H1 (cell line): ENCODE results near the gene DCAF17. TPM values are rescaled to one million over a fixed set of nuclear protein-coding genes. Genes with fewer than 3 reads are reported as not detected.

Experiments
- CTCF ChIA-PET: fragments of 300-600 bp; sonication (Branson Sonifier 250); formaldehyde crosslinking; loops from one replicate; lab custom pipeline; 2021; ENCODE audit not compliant: partially characterized antibody; lab: Charles Lee
- POLR2A ChIA-PET: fragments of 300-600 bp; sonication (Branson Sonifier 250); formaldehyde crosslinking; loops from one replicate; lab custom pipeline; 2021; ENCODE audit warnings: inconsistent platforms; ENCODE audit not compliant: partially characterized antibody; lab: Charles Lee
- DNase-seq, 2 experiments: peaks; one replicate each; pipeline versions ENCODE4 v3.0.0 to v3.0.0-alpha.2; 2010 to 2022; ENCODE audit warnings: low spot score in 2 of 2, low read depth in 1 of 2, mixed read lengths in 1 of 2
- FAIRE-seq: peaks from 2 replicates; lab custom pipeline; 2011; peaks lifted over from hg19 to GRCh38; lab: Jason Lieb, UNC
- H2AFZ ChIP-seq: 2 replicates; pipeline ENCODE4 v1.8.1; 2012; ENCODE audit warnings: low read length, inconsistent platforms
- H2AK5ac ChIP-seq: 2 replicates; pipeline ENCODE4 v1.6.1; 2013; ENCODE audit warnings: low read depth, low read length
- H2BK120ac ChIP-seq: replicated peaks from 2 replicates; pipeline ENCODE3; 2013; ENCODE audit warnings: low read depth, low read length, inconsistent platforms
- H2BK12ac ChIP-seq: 2 replicates; pipeline ENCODE4 v1.6.1; 2013; ENCODE audit warnings: low read depth, low read length
- H2BK15ac ChIP-seq: 2 replicates; pipeline ENCODE4 v1.6.1; 2013; ENCODE audit warnings: low read length
- H2BK20ac ChIP-seq: 2 replicates; pipeline ENCODE4 v1.6.1; 2013; ENCODE audit warnings: low read length
- H2BK5ac ChIP-seq: 2 replicates; pipeline ENCODE4 v1.6.1; 2013; ENCODE audit warnings: low read depth, low read length
- H3K14ac ChIP-seq: 2 replicates; pipeline ENCODE4 v1.6.1; 2013; ENCODE audit warnings: inconsistent platforms; ENCODE audit not compliant: insufficient read length
- H3K18ac ChIP-seq: 2 replicates; pipeline ENCODE4 v1.6.1; 2013; ENCODE audit warnings: low read length; ENCODE audit errors: extremely low read depth
- H3K23ac ChIP-seq: 2 replicates; pipeline ENCODE4 v1.6.1; 2013; ENCODE audit warnings: inconsistent platforms; ENCODE audit not compliant: insufficient read length
- H3K23me2 ChIP-seq: 2 replicates; pipeline ENCODE4 v1.6.1; 2013; ENCODE audit warnings: low read depth, low read length
- H3K27ac ChIP-seq: 2 replicates; pipeline ENCODE4 v1.6.1; 2011; ENCODE audit warnings: low read depth, low read length, inconsistent platforms
- H3K27me3 ChIP-seq, 4 experiments: replicated peaks in 1 of 4; 1 replicate in 1 of 4; 2 replicates in 3 of 4; pipeline versions ENCODE4 v1.6.1 to v1.8.1; 2011 to 2013; ENCODE audit warnings: low read length in 3 of 4, mild to moderate bottlenecking in 3 of 4, inconsistent platforms in 2 of 4, mixed read lengths in 2 of 4, moderate library complexity in 1 of 4; ENCODE audit not compliant: control insufficient read depth in 3 of 4, insufficient read depth in 3 of 4; ENCODE audit errors: extremely low read depth in 1 of 4
- H3K36me3 ChIP-seq, 4 experiments: 2 replicates each; pipeline versions ENCODE4 v1.6.1 to v1.8.1; 2011 to 2013; ENCODE audit warnings: mild to moderate bottlenecking in 4 of 4, low read length in 3 of 4, moderate library complexity in 2 of 4, control low read depth in 1 of 4, inconsistent platforms in 1 of 4; ENCODE audit not compliant: insufficient read depth in 4 of 4, control insufficient read depth in 2 of 4
- H3K4ac ChIP-seq: replicated peaks from 2 replicates; pipeline ENCODE3; 2013; ENCODE audit warnings: low read length, low read depth, mixed read lengths, inconsistent platforms; ENCODE audit not compliant: insufficient read length
- H3K4me1 ChIP-seq, 4 experiments: replicated peaks in 1 of 4; 1 replicate in 1 of 4; 2 replicates in 3 of 4; pipeline versions ENCODE4 v1.6.1 to v1.8.1; 2011 to 2013; ENCODE audit warnings: low read length in 3 of 4, inconsistent platforms in 2 of 4, mixed read lengths in 1 of 4; ENCODE audit not compliant: insufficient read depth in 4 of 4, control insufficient read depth in 3 of 4
- H3K4me2 ChIP-seq, 2 experiments: 2 replicates each; pipeline versions ENCODE4 v1.6.1 to v1.8.1; 2011 to 2013; ENCODE audit warnings: low read depth in 2 of 2, low read length in 2 of 2, control low read depth in 1 of 2, inconsistent platforms in 1 of 2, mild to moderate bottlenecking in 1 of 2; ENCODE audit not compliant: insufficient read depth in 1 of 2
- H3K4me3 ChIP-seq, 4 experiments: fragments of 200-600, 300-600 bp in 1 of 4; sonication (generic), shearing (Covaris generic), sonication (Bioruptor Twin) in 1 of 4; 2 replicates each; pipeline versions ENCODE4 v1.5.1 to v1.8.1; 2011 to 2016; ENCODE audit warnings: low read length in 4 of 4, low read depth in 3 of 4, control low read depth in 2 of 4, inconsistent platforms in 2 of 4, mild to moderate bottlenecking in 2 of 4, mixed read lengths in 1 of 4, moderate library complexity in 1 of 4; ENCODE audit not compliant: insufficient read depth in 2 of 4; ENCODE audit errors: extremely low read depth in 1 of 4
- H3K56ac ChIP-seq: replicated peaks from 2 replicates; pipeline ENCODE3; 2013; ENCODE audit warnings: low read depth, mild to moderate bottlenecking, mixed read lengths, low read length, inconsistent platforms; ENCODE audit not compliant: insufficient read length
- H3K79me1 ChIP-seq: 2 replicates; pipeline ENCODE4 v1.6.1; 2013; ENCODE audit warnings: low read depth, low read length, control low read depth
- H3K79me2 ChIP-seq, 2 experiments: 2 replicates each; pipeline versions ENCODE4 v1.6.1 to v1.8.1; 2012 to 2013; ENCODE audit warnings: low read length in 2 of 2, mild to moderate bottlenecking in 2 of 2, inconsistent platforms in 1 of 2; ENCODE audit not compliant: insufficient read depth in 2 of 2, control insufficient read depth in 1 of 2
- H3K9ac ChIP-seq, 4 experiments: replicated peaks in 1 of 4; 1 replicate in 1 of 4; 2 replicates in 3 of 4; pipeline versions ENCODE4 v1.6.1 to v1.8.1; 2011 to 2013; ENCODE audit warnings: low read depth in 3 of 4, low read length in 3 of 4, control low read depth in 2 of 4, mild to moderate bottlenecking in 2 of 4, moderate library complexity in 2 of 4, inconsistent platforms in 1 of 4; ENCODE audit errors: extremely low read depth in 1 of 4
- H3K9me3 ChIP-seq, 2 experiments: 2 replicates each; pipeline versions ENCODE4 v1.6.1 to v1.8.1; 2012 to 2013; ENCODE audit warnings: mild to moderate bottlenecking in 2 of 2, moderate library complexity in 2 of 2, control low read depth in 1 of 2, inconsistent platforms in 1 of 2, low read depth in 1 of 2, low read length in 1 of 2, mixed read lengths in 1 of 2; ENCODE audit not compliant: insufficient read depth in 2 of 2
- H4K20me1 ChIP-seq, 2 experiments: replicated peaks in 1 of 2; 2 replicates each; pipeline versions ENCODE3 to v1.8.1; 2011 to 2013; ENCODE audit warnings: inconsistent platforms in 2 of 2, low read length in 2 of 2, mild to moderate bottlenecking in 1 of 2; ENCODE audit not compliant: insufficient read depth in 2 of 2, control insufficient read depth in 1 of 2
- H4K5ac ChIP-seq: 2 replicates; pipeline ENCODE4 v1.6.1; 2013; ENCODE audit warnings: low read length, low read depth, mixed read lengths, inconsistent platforms; ENCODE audit not compliant: insufficient read length
- H4K8ac ChIP-seq: 2 replicates; pipeline ENCODE4 v1.8.0; 2013; ENCODE audit warnings: mild to moderate bottlenecking, moderate library complexity, low read length, inconsistent platforms; ENCODE audit not compliant: insufficient read depth; ENCODE audit errors: extremely low read depth
- H4K91ac ChIP-seq: replicated peaks from 2 replicates; pipeline ENCODE3; 2013; ENCODE audit warnings: low read length, mixed read lengths, inconsistent platforms; ENCODE audit not compliant: insufficient read length
- CHD1 ChIP-seq: IDR thresholded peaks from 2 replicates; pipeline ENCODE4 v1.6.1; 2012; ENCODE audit warnings: low read depth, low read length, improper control_type of control experiment
- NRF1 ChIP-seq: IDR thresholded peaks from 2 replicates; pipeline ENCODE4 v1.6.1; 2011; ENCODE audit warnings: mild to moderate bottlenecking, low read depth, low read length, improper control_type of control experiment
- RBBP5 ChIP-seq: IDR thresholded peaks from 2 replicates; pipeline ENCODE4 v1.7.1; 2012; ENCODE audit warnings: low read depth, mild to moderate bottlenecking, inconsistent platforms, low read length, moderate library complexity, borderline replicate concordance
- TAF7 ChIP-seq: optimal IDR thresholded peaks from 2 replicates; pipeline ENCODE3; 2011; ENCODE audit warnings: low read depth, mild to moderate bottlenecking, inconsistent platforms, low read length, moderate library complexity, borderline replicate concordance
- WGBS, 2 experiments: shearing (Covaris generic) in 1 of 2; methylation state at CpG; one replicate each; pipeline versions ENCODE4 v1.1.6 to v1.1.7; 2013 to 2015; ENCODE audit warnings: low lambda C conversion rate in 2 of 2, mixed read lengths in 2 of 2, inconsistent platforms in 1 of 2, low coverage in 1 of 2, missing lambda C conversion rate in 1 of 2; ENCODE audit not compliant: insufficient replicate concordance in 2 of 2, insufficient coverage in 1 of 2, insufficient read length in 1 of 2; ENCODE audit errors: extremely low coverage in 1 of 2, missing lambda C conversion rate in 1 of 2; 5-methylcytosine and 5-hydroxymethylcytosine counted together
- polyA plus RNA-seq, 7 experiments: library from polyadenylated mRNA; depleted of rRNA in 3 of 7; stranded (reverse) in 5 of 7; unstranded in 2 of 7; fragments of >200 nt in 5 of 7; fragments of 200-250 nt in 2 of 7; gene quantifications; 1 replicate in 5 of 7; 2 replicates in 1 of 7; 4 replicates in 1 of 7; pipeline versions ENCODE4 v1.2.1 to v1.2.3, GENCODE V29; 2011 to 2013; ENCODE audit warnings: missing spikeins in 2 of 7, mixed read lengths in 2 of 7
- total RNA-seq: library from RNA; stranded (reverse); fragmentation: NEBNext Ultra II Directional; extraction: Animal tissue kit (Norgen Biotek cat#: 25700); gene quantifications from 2 replicates; pipeline ENCODE4 v1.2.1, GENCODE V29; 2021

The DCAF17 gene
- total and polyA plus RNA-seq, 2 of the 8 experiments (the other 6 are each of a cell fraction or from before 2014, with no cell fraction given): 10.7 to 30.0 TPM

GRCh38 chr2:171386627-171387026 lies 47.4 kb upstream of the DCAF17 start:
- Histone ChIP-seq H3K18ac (no peak overlapping the region), H3K27me3 (no peaks in the 10 kb centered on the region), H3K4ac (no peak overlapping the region), H4K91ac (no peak overlapping the region), H2AFZ (no peak overlapping the region), H3K4me3 (no peak overlapping the region), H2BK120ac (no peak overlapping the region), H3K23ac (no peak overlapping the region), H3K79me1 (no peaks in the 10 kb centered on the region), H3K14ac (no peak overlapping the region), H2BK5ac (peak overlapping the region; percentile 67; the same call in 1 of the 2 replicates), H2AK5ac (no peak overlapping the region), H3K9ac (no peak overlapping the region), H4K20me1 (no peaks in the 10 kb centered on the region), H4K5ac (peak overlapping the region; percentile 59), H2BK15ac (0 out of 2 replicates have a peak overlapping the region, but pooled peaks have one; percentile 54), H3K56ac (no peak overlapping the region), H3K27ac (no peak overlapping the region), H3K79me2 (peaks cover 0 to 43% of the 10 kb centered on the region in 2 experiments; a peak in 2 of 4 replicates), H4K8ac (no peak overlapping the region), H3K23me2 (no peaks in the 10 kb centered on the region; the same call in 1 of the 2 replicates), H3K36me3 (no peaks in the 10 kb centered on the region; a peak in 1 of 8 replicates), H2BK20ac (peak overlapping the region; percentile 5; the same call in 1 of the 2 replicates), H3K4me2 (peak overlapping the region; percentile 14 to 65; a peak in 2 of 4 replicates), H3K4me1 (peaks cover 5 to 16% (median 10%) of the 10 kb centered on the region in 4 experiments; a peak in 6 of 7 replicates), H3K9me3 (no peaks in the 10 kb centered on the region; a peak in 1 of 4 replicates), H2BK12ac (no peak overlapping the region)
- DNase-seq (peak in 1 of 2 experiments; percentile 50), FAIRE-seq (no peak)
- POLR2A ChIA-PET: interaction anchor here (1.2 to 1.8 kb wide), 3 partner anchors 12 to 47 kb away, joined by 3 to 6 read pairs (median 5); partner anchors contain the start of genes DCAF17 and METTL8
- 76% methylated on average over 10 of the region's 10 CpGs; no CpG with 5 or more reads in 1 of the 2 experiments for WGBS, 2 experiments
- CTCF ChIA-PET: interaction anchor here (1.3 to 1.8 kb wide), 2 partner anchors 225 to 299 kb away, joined by 3 to 6 read pairs; no protein-coding TSS in a partner anchor
- TF ChIP-seq TAF7: no peak
- TF ChIP-seq CHD1: no peak
- TF ChIP-seq RBBP5: no peak
- no peak for TF ChIP-seq NRF1
